Endothelial cell (in vitro differentiated cells): ENCODE data around the gene GRIP2. TPM values are rescaled to one million over a fixed set of nuclear protein-coding genes. Genes with fewer than 3 reads are reported as not detected.

Experiments used
- DNase-seq: peaks from one replicate; pipeline ENCODE4 v3.0.0; 2021; ENCODE audit warnings: low spot score
- H3K27ac Mint-ChIP-seq: one replicate; pipeline ENCODE4 v1.8.0; 2021; ENCODE audit warnings: mixed read lengths, inconsistent platforms; ENCODE audit not compliant: unreplicated experiment
- H3K27me3 Mint-ChIP-seq: one replicate; pipeline ENCODE4 v1.8.0; 2021; ENCODE audit warnings: mild to moderate bottlenecking, moderate library complexity, mixed read lengths, inconsistent platforms; ENCODE audit not compliant: unreplicated experiment
- H3K36me3 Mint-ChIP-seq: one replicate; pipeline ENCODE4 v1.8.0; 2021; ENCODE audit warnings: mild to moderate bottlenecking, low read depth, mixed read lengths, inconsistent platforms; ENCODE audit not compliant: unreplicated experiment
- H3K4me1 Mint-ChIP-seq: one replicate; pipeline ENCODE4 v1.8.0; 2021; ENCODE audit warnings: mild to moderate bottlenecking, mixed read lengths, inconsistent platforms; ENCODE audit not compliant: unreplicated experiment
- H3K4me3 Mint-ChIP-seq: one replicate; pipeline ENCODE4 v1.8.0; 2021; ENCODE audit warnings: mild to moderate bottlenecking, mixed read lengths, inconsistent platforms; ENCODE audit not compliant: unreplicated experiment
- H3K9me3 Mint-ChIP-seq: one replicate; pipeline ENCODE4 v1.8.0; 2021; ENCODE audit warnings: mixed read lengths, inconsistent platforms; ENCODE audit not compliant: unreplicated experiment
- CTCF ChIP-seq: fragments of 200-600 bp; sonication (generic); IDR thresholded peaks from one replicate; pipeline ENCODE4 v1.5.0; 2021; ENCODE audit warnings: antibody characterized with exemption; ENCODE audit not compliant: unreplicated experiment
- total RNA-seq: library from RNA; stranded (reverse); fragmentation: NEBNext Ultra II Directional; extraction: Animal tissue kit (Norgen Biotek cat#: 25700); gene quantifications from one replicate; pipeline ENCODE4 v1.2.1, GENCODE V29; 2021; ENCODE audit not compliant: unreplicated experiment

The GRIP2 gene
- total RNA-seq, 1 donor from 2014 or later = 6.6 TPM

- Mint-ChIP-seq H3K36me3 (peaks cover 30% of the 10 kb centered on the region), H3K27ac (peak overlapping the region; percentile 50), H3K27me3 (peaks cover 5% of the 10 kb centered on the region), H3K4me3 (no peak overlapping the region), H3K9me3 (no peaks in the 10 kb centered on the region), H3K4me1 (peaks cover 23% of the 10 kb centered on the region)
- no peak for TF ChIP-seq CTCF
- DNase-seq = no peak
These were observed 81.5 kb downstream of the GRIP2 start for GRCh38 chr3:14458434-14459275.

DNA sequence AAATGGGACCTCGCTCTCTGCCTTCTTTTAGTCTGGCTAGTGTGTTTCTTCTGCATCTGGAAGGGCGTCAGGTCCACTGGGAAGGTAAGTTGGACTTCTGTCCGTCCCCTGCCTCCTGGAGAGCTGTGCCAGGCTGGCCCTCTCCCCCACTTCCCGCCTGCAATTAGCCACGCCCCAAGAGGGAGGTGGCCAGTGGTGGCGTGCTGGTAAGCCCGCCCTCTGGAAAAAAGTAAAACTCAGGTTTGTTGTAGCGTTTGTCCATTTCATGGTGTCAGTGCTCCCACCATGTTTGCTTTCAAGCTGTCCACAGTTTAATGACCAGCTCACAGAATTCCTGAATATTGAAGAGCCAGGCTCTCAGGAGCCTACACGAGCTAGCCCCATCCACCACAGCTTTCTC lies 82.1 kb downstream of the GRIP2 start:
- Mint-ChIP-seq H3K4me3 (no peak overlapping the region), H3K27ac (peak overlapping the region; percentile 50), H3K27me3 (peaks cover 8% of the 10 kb centered on the region), H3K9me3 (no peaks in the 10 kb centered on the region), H3K4me1 (peaks cover 20% of the 10 kb centered on the region), H3K36me3 (peaks cover 34% of the 10 kb centered on the region)
- peak; percentile 39 for DNase-seq
- TF ChIP-seq CTCF = no peak

DNA sequence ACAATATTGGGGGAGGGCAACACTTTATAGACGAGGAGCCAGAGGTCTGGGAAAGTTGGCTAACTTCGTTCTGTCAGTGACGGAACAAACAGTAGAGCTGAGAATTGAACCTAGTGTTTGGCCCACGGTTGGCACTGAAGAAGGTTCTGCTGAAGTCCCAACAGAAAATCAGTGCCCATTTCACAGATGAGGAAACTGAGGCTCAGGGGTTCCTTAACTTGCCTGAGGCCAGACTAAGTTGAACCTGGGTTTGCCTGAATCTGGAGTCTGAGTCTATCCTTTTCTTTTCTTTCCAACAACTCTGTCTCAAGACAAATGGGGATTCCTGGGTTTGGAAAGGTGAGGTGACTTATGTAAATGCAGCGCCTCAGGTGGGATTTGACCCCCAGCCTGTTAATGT lies 82.7 kb downstream of the GRIP2 start:
- no peak overlapping the region for H3K4me3 Mint-ChIP-seq
- no peaks in the 10 kb centered on the region for H3K9me3 Mint-ChIP-seq
- no peak overlapping the region for H3K27ac Mint-ChIP-seq
- peaks cover 31% of the 10 kb centered on the region for H3K36me3 Mint-ChIP-seq
- H3K4me1 Mint-ChIP-seq = peaks cover 20% of the 10 kb centered on the region
- peaks cover 8% of the 10 kb centered on the region for H3K27me3 Mint-ChIP-seq
- DNase-seq = no peak
- TF ChIP-seq CTCF = no peak

GRCh38 chr3:14456794-14457193 lies 83.3 kb downstream of the GRIP2 start:
- peaks cover 20% of the 10 kb centered on the region for H3K4me1 Mint-ChIP-seq
- H3K9me3 Mint-ChIP-seq = no peaks in the 10 kb centered on the region
- no peak overlapping the region for H3K4me3 Mint-ChIP-seq
- H3K27me3 Mint-ChIP-seq = peaks cover 8% of the 10 kb centered on the region
- no peak for DNase-seq
- H3K36me3 Mint-ChIP-seq = peaks cover 30% of the 10 kb centered on the region
- H3K27ac Mint-ChIP-seq = no peak overlapping the region
- TF ChIP-seq CTCF = no peak

DNA sequence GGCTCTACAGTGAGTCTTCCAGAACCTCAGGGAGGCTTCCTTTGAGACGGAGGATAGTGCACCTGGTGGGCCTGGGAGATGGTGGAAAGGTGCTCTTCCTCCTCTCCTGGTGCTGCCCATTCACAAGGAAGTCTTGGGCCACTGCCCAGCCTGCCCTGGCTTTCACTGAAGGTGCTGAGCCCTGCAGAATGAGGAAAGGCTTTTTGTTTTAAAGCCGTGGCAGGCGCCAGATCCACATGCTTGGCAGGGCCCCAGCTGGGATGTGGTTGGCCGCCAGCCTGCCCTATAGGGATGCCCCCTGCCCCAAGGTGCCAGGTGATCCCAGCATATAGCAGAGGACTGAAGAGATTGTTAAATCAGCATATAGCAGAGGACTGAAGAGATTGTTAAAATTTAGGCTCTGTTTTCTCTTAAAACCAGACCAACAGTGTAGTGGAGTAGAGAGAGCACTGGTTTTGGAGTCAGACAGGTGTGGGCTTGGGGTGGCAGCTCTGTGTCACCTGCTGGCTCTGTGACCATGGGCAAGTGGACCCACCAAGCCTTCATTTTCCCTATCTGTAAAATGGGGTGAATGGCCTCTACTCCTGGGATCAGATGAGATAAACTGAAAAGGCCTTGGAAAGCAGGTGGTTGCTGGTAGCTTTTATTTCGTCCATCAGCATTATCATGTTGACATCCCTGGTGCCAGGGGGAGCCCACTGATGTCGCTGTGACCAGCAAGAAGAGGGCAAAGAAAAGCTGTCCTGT lies 84.4 kb downstream of the GRIP2 start:
- Mint-ChIP-seq H3K36me3 (peaks cover 38% of the 10 kb centered on the region), H3K27me3 (peaks cover 10% of the 10 kb centered on the region), H3K4me3 (no peak overlapping the region), H3K27ac (peak overlapping the region; percentile 26), H3K4me1 (peaks cover 14% of the 10 kb centered on the region), H3K9me3 (no peaks in the 10 kb centered on the region)
- DNase-seq = no peak
- TF ChIP-seq CTCF = no peak
